ENCODE measurements around the gene PRM2.

The PRM2 gene

DNA sequence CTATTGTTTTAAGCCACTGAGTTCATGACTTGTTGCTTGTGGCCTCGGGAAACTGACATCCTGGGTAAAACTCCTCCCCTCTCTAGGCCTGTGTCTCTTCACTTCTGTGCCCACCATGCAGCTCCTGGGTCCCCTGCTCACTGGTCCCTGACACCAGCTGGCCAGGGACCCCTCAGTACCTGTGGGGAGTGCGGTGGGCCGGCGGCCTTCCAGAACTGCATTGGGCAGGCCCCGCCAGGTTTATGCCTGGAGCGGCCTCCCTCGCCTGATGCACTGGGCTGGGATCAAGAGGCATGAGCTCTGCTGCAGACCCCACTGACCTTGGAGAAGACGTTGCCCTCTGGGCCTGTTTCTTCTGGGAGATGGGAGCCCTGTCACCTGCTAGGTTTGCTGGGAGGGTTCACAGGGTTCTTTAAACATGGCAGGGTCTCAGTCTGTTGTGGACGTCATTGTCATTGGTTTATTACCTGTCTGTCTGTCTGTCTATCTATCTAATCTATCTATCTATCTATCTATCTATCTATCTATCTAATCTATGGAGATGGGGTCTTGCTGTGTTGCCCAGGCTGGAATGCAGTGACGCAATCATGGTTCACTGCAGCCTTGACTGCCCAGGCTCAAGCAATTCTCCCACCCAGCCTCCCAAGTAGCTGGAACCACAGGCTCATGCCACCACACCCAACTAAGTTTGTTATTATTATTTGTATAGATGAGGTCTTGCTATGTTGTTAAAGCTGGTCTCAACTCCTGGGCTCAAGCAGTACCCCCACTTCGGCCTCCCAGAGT lies 47.5 kb upstream of the PRM2 start:
- no peaks in the 10 kb centered on the region for H3K4me1 ChIP-seq (ENCODE audit: control insufficient read depth, insufficient read depth, low read length)
- ChIA-PET POLR2A (no interaction called here), CTCF (no interaction called here)

DNA sequence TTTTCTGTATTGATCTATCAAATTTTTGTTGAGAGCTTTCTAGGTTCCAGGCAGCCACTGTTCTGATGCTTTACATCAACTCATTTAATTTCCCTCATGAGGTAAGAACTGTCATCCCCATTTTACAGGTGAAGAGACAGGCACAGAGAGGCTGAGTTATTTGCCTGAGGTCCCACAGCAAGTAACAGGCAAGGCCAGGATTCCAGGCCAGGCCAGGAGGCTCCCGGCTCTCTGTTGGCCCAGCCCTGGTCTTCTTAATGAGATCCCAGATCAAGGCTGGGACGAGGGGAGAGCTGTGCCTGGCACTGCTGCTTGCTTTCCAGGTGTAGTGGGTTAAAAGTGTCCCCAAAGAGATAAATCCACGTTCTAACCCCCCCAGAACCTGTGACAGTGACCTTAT lies 46.5 kb upstream of the PRM2 start:
- TF ChIP-seq, protein P1, sequence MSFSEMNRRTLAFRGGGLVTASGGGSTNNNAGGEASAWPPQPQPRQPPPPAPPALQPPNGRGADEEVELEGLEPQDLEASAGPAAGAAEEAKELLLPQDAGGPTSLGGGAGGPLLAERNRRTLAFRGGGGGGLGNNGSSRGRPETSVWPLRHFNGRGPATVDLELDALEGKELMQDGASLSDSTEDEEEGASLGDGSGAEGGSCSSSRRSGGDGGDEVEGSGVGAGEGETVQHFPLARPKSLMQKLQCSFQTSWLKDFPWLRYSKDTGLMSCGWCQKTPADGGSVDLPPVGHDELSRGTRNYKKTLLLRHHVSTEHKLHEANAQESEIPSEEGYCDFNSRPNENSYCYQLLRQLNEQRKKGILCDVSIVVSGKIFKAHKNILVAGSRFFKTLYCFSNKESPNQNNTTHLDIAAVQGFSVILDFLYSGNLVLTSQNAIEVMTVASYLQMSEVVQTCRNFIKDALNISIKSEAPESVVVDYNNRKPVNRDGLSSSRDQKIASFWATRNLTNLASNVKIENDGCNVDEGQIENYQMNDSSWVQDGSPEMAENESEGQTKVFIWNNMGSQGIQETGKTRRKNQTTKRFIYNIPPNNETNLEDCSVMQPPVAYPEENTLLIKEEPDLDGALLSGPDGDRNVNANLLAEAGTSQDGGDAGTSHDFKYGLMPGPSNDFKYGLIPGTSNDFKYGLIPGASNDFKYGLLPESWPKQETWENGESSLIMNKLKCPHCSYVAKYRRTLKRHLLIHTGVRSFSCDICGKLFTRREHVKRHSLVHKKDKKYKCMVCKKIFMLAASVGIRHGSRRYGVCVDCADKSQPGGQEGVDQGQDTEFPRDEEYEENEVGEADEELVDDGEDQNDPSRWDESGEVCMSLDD (tag by site-specific recombination; IDR thresholded peaks at IDR 0.05): no peak
- no peak for TF ChIP-seq ZNF529 (tag by site-specific recombination; IDR thresholded peaks at IDR 0.05; ENCODE audit: insufficient replicate concordance)
- TF ChIP-seq SCRT2 (tag by site-specific recombination; IDR thresholded peaks at IDR 0.05): no peak
- no peak for TF ChIP-seq ZNF768 (tag by site-specific recombination; IDR thresholded peaks at IDR 0.05)
- TF ChIP-seq ZNF48 (tag by site-specific recombination; IDR thresholded peaks at IDR 0.05): no peak
- TF ChIP-seq ZNF670 (tag by site-specific recombination; IDR thresholded peaks at IDR 0.05; ENCODE audit: low read depth): no peak
- TF ChIP-seq ZNF747 (tag by site-specific recombination; IDR thresholded peaks at IDR 0.05): no peak
- no peak for TF ChIP-seq PRDM1 (tag by site-specific recombination; IDR thresholded peaks at IDR 0.05)
- no peak for TF ChIP-seq ZNF624 (tag by site-specific recombination; IDR thresholded peaks at IDR 0.05)
- TF ChIP-seq, protein P2, sequence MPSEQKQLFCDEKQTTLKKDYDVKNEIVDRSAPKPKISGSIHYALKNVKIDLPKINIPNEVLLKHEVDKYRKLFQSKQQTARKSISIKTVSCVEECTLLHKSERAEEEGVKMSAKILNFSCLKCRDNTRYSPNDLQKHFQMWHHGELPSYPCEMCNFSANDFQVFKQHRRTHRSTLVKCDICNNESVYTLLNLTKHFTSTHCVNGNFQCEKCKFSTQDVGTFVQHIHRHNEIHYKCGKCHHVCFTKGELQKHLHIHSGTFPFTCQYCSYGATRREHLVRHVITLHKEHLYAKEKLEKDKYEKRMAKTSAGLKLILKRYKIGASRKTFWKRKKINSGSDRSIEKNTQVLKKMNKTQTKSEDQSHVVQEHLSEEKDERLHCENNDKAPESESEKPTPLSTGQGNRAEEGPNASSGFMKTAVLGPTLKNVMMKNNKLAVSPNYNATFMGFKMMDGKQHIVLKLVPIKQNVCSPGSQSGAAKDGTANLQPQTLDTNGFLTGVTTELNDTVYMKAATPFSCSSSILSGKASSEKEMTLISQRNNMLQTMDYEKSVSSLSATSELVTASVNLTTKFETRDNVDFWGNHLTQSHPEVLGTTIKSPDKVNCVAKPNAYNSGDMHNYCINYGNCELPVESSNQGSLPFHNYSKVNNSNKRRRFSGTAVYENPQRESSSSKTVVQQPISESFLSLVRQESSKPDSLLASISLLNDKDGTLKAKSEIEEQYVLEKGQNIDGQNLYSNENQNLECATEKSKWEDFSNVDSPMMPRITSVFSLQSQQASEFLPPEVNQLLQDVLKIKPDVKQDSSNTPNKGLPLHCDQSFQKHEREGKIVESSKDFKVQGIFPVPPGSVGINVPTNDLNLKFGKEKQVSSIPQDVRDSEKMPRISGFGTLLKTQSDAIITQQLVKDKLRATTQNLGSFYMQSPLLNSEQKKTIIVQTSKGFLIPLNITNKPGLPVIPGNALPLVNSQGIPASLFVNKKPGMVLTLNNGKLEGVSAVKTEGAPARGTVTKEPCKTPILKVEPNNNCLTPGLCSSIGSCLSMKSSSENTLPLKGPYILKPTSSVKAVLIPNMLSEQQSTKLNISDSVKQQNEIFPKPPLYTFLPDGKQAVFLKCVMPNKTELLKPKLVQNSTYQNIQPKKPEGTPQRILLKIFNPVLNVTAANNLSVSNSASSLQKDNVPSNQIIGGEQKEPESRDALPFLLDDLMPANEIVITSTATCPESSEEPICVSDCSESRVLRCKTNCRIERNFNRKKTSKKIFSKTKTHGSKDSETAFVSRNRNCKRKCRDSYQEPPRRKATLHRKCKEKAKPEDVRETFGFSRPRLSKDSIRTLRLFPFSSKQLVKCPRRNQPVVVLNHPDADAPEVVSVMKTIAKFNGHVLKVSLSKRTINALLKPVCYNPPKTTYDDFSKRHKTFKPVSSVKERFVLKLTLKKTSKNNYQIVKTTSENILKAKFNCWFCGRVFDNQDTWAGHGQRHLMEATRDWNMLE (tag by site-specific recombination; conservative IDR thresholded peaks at IDR 0.05; ENCODE audit: low read depth): no peak
- TF ChIP-seq ZNF140 (tag by site-specific recombination; IDR thresholded peaks at IDR 0.05): no peak
- no peak for TF ChIP-seq YY2 (tag by site-specific recombination; IDR thresholded peaks at IDR 0.05)
- no peak for TF ChIP-seq ZNF426 (tag by site-specific recombination; IDR thresholded peaks at IDR 0.05)
- TF ChIP-seq, protein P3, sequence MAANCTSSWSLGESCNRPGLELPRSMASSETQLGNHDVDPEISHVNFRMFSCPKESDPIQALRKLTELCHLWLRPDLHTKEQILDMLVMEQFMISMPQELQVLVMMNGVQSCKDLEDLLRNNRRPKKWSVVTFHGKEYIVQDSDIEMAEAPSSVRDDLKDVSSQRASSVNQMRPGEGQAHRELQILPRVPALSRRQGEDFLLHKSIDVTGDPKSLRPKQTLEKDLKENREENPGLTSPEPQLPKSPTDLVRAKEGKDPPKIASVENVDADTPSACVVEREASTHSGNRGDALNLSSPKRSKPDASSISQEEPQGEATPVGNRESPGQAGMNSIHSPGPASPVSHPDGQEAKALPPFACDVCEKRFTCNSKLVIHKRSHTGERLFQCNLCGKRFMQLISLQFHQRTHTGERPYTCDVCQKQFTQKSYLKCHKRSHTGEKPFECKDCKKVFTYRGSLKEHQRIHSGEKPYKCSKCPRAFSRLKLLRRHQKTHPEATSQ (tag by site-specific recombination; IDR thresholded peaks at IDR 0.05): no peak
- TF ChIP-seq MEIS1 (CRISPR knock-in tag; IDR thresholded peaks at IDR 0.05; ENCODE audit: borderline replicate concordance): no peak
- TF ChIP-seq OVOL3 (tag by site-specific recombination; IDR thresholded peaks at IDR 0.05): no peak
- Histone ChIP-seq H3K4me3 (ENCODE audit: low read depth, low read length) (no peak overlapping the region), H3K9me3 (ENCODE audit: control insufficient read depth, insufficient read depth, low read depth, low read length) (no peaks in the 10 kb centered on the region), H3K36me3 (ENCODE audit: control insufficient read depth in 2 of 2, insufficient read depth in 1 of 2, low read length in 2 of 2) (no peaks in the 10 kb centered on the region), H3K27ac (ENCODE audit: extremely low read depth, low read depth, low read length) (no peak overlapping the region), H3K4me1 (ENCODE audit: control insufficient read depth, insufficient read depth, low read length) (no peaks in the 10 kb centered on the region)
- CTCF ChIA-PET: no interaction called here
- POLR2A ChIA-PET: no interaction called here

More for the DNA sequence above, 47.5 kb upstream of the PRM2 start:
- no peak overlapping the region for H3K27ac ChIP-seq (ENCODE audit: extremely low read depth, low read depth, low read length)
- no peaks in the 10 kb centered on the region for H3K9me3 ChIP-seq (ENCODE audit: control insufficient read depth, insufficient read depth, low read depth, low read length)
- H3K36me3 ChIP-seq (ENCODE audit: control insufficient read depth in 2 of 2, insufficient read depth in 1 of 2, low read length in 2 of 2): no peaks in the 10 kb centered on the region
- TF ChIP-seq SP2 (tag by site-specific recombination; IDR thresholded peaks at IDR 0.05) (no peak), SCRT2 (tag by site-specific recombination; IDR thresholded peaks at IDR 0.05) (peak; percentile 79), HOXC10 (CRISPR knock-in tag; IDR thresholded peaks at IDR 0.05) (no peak)
- no peak overlapping the region for H3K4me3 ChIP-seq (ENCODE audit: low read depth, low read length)

Data from HEK293 (cell line).